HT1080 (cell line): ENCODE data around the gene CA12. TPM values are rescaled to one million over a fixed set of nuclear protein-coding genes. Genes with fewer than 3 reads are reported as not detected.
"Not testable (repeated sequence)": the region's sequence is repeated elsewhere in the genome, so short reads cannot be mapped to it uniquely, and the experiment has no call there.

Experiments used
- DNase-seq: peaks from one replicate; pipeline ENCODE4 v3.0.0-alpha.2; 2015; ENCODE audit warnings: low read depth
- polyA plus RNA-seq, 2 experiments: library from polyadenylated mRNA; depleted of rRNA; stranded (reverse); fragments of >200 nt; gene quantifications; 2 replicates each; pipeline ENCODE4 v1.2.3, GENCODE V29; 2015
- total RNA-seq: library from RNA; depleted of rRNA; stranded (reverse); fragments of >200 nt; shearing (Covaris generic); gene quantifications from 2 replicates; pipeline ENCODE4 v1.2.3, GENCODE V29; 2014; rRNA removed

Gene CA12
- total RNA-seq, result 13.9 and 15.0 TPM in 2 replicates
- polyA plus RNA-seq (2015; cell fraction: cytosol; rRNA removed), result 12.3 and 13.9 TPM in 2 replicates
- polyA plus RNA-seq (2015; cell fraction: nucleus; rRNA removed), result 16.2 and 16.8 TPM in 2 replicates

DNA sequence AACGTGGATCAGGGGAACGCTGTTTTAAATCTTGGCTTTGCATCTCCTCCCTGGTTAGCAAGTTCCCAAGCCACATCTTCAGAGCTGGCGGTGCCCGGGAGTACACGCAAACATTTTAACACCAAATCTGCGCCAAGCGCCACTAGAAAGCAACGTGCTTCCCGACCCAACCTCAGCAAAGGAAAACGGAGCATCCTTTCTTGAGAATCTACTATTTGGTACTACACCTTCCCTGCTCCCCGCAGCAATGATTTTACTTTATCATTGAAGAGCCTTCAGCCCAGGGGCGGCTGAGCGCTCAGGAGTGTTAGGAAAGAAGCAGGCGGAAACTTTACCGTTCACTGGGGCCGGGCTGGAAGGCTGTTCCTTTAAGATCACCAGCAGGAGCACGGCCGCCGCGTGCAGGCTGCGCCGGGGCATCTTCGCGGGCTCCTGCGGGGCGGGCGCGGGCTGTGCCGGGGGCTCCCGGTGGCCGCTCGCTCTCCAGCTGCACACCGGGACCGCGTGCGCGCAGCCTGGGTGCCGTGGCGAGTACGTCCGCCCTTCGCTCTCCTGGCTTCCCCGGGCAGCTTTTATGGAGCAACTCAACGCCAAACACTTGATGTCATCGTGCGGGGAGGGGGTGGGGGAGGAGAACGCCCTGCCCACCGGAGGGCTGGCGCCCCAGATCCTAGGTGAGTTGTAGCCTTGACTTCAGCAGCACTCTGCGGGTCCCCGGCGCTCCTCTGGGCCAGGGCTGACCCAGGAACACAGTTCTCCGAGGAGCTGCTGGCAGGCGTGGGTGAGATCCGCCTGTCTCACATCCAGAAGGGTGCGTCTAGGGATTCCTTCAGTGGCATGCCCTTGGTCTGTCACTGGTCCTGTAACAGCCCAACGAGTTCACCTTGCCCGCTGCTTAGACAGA is at the start of gene CA12:
TSS of gene CA12 (minus strand) at position 546 of the 904 bp plus-strand sequence. CDS start at position 420, 126 bp downstream.
- DNase-seq, result peak; percentile 42

DNA sequence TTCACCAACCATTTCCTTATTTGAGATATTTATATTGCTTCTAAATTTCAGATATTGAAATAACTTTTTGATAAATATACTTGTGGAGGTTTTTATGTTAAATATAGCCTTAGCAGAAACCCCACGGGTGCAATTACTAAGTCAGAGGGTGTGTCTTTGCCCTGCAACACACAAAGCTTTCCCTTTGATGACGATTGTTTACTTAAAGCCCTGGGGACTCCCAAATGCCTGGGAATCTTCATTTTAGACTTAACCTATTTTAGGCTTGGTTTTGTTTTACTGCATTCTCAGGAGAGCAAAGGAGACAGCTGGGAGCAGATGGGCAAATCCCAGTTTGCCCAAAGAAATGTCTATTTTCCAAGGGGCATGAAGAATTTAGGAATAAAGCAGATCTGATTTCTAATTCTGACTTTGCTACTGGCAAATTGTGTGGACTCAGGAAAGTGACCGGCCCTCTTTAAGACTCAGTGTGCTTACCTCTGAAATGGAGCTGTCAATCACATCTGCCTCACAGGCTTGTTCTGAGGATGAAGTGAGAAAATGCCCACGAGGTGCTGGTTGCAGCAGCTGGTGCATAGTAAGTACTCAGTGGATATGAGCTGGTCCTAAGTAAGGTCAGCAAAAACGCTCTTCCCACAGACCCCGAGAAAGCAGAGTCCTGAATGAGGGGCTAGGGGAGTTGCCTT is 49.3 kb upstream of the CA12 start:
- no peak for DNase-seq

DNA sequence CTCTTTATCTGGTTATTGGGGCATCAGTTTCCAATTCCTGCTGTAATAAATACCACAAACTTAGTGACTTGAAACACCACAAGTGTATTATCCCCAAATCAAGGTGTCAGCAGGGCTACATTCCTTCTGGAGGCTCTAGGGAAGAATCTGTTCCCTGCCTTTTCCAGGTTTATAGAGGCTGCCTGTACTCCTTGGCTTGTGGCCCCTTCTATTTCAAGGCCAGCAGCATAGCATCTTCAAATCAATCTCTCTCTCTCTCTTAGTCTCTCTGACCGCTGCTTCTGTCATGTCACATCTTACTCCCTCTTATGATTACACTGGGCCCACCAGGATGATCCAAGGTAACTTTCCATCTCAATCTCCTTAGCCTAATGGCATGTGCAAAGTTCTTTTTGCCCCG is 44.9 kb upstream of the CA12 start:
- no peak for DNase-seq

DNA sequence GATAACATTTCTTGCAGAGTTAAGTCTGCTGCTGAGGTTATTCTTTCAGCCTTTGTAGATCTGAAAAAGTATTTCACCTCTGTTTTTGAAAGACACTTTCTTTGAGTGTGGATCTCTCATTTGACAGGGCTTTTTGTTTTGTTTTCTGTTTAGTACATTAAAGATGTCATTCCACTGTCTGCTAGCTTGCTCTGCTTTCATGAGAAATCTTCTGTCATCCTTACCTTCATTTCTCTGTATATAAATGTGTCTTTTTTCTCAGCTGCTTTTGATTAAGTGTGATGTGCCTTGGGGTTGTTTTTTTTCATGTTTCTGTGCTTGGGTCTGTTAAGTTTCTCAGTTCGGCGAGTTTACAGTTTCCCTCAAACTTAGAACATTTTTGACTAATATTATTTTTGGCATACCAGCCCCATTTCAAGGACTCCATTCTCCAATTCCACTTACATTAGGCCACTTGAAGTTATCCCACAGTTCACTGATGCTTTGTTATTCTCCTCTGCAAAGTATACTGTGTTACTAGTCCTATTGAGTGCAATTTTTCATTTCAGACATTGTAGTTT is 43.9 kb upstream of the CA12 start:
- DNase-seq, result no peak

DNA sequence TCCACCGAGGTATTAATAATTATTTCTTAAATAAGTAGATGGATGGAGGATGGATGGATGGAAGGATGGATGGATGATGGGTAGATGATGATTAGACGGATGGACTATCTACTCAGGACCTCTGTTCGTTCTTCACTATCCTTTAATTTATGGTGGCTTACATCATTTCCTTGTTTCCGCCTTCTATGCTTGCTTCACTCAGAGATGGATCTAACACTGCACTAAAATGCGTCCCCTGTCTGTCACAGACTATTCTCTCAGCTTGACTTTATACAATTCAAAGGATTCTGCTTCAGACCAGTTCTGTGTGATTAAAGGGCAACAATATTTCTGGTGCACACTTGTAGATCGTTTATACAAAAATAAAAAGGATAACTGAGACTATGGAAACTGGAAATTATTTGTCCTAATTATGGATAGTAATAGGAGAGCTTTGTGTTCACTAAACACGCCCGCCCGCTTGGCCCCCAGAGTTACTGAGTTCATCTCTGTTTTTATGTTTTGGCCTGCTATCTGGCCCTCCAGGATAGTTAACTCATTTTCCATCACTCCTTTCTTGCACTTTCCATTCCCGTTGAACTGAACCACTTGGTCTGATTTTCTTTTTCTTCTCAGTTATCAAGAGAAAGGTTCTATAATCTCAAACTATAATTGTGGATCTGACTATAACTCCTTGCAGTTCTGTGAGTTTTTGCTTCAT is 41.4 kb upstream of the CA12 start:
- DNase-seq, result no peak

DNA sequence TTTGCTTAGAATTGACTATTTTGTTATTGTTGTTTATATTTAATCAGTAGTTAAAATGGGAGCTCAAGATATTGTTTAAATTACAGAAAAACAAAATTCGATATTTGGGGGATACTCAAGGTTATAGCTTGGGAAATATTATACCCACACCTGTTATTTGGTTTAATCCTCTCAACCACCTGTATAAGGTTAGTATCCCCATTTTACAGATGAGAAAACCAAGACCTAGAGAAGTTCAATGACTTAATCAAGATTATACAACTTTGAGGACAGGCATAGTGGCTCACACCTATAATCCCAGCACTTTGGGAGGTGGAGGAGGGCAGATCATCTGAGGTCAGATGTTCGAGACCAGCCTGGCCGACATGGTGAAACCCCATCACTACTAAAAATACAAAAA is 39.8 kb upstream of the CA12 start:
- DNase-seq, result no peak

DNA sequence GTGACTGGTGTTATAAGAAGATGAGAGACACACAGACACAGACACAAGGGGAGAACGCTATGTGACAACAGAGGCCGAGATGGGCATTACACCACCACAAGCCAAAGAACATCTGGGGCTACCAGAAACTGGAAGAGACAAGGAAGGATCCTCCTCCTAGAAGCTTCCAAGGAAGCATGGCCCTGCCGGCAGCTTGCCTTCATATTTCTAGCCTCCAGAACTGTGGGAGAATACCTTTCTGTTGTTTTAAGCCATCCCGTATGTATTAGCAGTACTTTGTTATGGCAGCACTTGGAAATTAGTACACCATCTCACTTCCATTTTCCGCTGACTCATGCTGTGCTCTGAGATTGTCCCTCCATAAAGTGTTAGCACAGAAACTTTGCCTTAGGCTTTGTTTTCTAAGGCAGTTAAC is 38.7 kb upstream of the CA12 start:
- no peak for DNase-seq

DNA sequence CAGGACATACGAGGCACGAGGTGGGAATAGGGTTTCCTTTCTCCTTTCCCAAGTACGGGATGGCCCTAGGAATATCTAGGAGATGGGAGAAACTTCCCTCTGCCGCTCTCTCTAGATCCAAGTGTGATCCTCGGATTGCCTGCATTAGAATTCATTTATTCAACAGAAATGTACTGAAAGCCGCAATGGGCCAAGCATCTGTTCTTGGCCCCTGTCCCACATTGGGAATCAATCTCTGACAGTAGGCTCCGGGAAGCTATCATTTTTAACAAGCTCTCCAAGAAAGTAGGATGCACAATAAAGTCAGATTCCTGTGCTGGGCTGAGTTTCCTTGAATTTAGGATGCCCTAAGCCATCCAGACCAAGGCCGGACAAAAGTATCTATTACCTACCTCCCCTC is 37.2 kb upstream of the CA12 start:
- DNase-seq, result no peak

DNA sequence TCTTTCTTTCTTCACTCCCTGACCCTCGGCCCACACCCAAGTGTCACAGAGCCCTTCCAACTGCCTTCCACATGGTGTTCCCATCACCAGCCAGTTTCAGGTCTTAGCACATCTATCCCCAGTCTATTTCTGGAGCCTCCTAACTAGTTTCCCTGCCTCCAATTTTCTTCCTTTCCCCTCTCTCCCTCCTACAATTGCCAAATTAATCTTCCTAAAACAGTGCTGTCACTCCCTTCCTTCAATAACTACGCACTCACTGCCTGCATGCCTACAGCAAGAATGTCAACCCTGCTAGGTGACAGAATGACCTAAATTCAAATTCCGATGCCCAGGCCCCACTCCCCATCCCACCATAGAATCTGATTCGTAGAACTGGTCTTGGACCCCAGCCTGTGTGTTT is 36.1 kb upstream of the CA12 start:
- no peak for DNase-seq

DNA sequence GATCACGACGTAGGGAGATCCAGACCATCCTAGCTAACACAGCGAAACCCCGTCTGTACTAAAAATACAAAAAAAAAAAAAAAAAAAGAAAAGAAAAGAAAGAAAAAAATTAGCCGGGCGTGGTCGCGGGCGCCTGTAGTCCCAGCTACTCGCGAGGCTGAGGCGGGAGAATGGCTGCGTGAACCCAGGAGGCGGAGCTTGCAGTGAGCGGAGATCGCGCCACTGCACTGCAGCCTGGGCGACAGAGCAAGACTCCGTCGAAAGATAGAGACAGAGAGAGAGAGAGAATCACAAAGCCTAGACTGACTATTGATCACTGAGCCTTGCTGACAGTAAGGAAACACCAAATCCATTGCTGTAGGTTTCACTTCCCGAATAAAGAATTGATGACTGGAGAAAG is 35.6 kb upstream of the CA12 start:
- not testable (repeated sequence) for DNase-seq

DNA sequence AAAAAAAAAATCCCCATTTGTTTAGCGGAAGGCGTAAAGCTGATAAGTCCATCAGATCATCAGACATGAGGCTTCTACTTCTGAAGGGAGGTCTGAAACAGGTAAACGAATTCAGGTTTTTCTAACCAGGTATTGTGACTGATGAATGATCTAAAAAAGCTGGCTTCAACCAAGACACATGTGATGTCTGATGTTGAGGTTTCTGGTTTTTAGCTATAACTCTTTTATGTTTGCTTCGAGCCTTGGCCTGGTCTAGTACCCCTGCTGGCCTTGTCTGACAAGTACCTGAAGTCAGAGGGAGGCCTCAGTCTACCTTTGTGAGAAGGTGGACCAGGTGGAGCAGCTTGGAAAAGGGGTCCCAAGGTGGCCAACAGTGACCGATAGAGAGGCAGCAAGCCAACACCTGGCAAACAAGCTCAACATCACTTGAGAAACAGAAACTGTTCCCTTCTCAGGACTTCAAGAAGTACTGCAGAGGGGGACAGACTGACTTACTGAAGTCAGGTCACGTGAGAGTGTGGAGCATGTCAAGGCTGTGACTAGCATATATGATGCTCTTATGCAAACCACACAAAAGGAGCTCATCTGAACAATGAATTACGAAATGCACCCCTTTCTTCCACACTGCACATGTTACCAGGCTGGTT is 33.0 kb upstream of the CA12 start:
- DNase-seq, result no peak

DNA sequence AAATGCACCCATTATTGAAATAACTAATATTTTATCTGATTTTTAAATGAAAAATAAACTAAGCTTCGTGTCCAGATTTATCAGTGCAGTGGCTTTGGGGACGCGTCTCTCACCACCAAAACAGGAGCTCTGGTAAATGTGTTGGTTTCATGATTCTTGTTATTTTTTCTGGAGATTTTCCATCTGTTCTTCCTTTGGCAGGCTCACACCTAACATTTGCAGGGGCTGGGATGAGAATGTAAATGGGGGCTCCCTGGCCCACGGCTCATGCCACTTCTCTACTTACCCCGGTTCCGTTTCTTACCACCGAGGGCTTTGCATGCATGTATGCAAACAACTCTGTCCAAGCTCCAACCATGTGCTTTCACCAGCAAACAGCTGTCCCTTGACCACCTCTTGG is 30.9 kb upstream of the CA12 start:
- DNase-seq, result no peak

DNA sequence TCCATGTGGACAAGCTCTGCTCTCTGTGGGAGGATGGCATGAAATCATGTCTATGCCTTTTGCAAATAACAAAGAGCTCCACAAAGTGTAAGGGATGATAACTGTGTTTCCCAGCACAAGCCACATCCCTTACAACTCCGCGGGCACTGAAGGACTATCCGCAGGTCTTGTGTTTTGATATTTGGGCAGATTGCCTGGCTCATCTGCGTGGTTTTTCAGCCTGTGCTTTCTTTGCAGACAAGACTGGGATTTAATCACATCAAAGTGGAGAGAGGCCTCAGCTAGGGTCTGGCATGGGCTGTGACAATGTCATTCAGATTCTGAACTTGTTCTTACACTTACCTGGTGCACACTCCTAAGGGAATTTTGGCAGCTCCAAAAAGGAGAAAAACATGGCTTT is 30.2 kb upstream of the CA12 start:
- no peak for DNase-seq

DNA sequence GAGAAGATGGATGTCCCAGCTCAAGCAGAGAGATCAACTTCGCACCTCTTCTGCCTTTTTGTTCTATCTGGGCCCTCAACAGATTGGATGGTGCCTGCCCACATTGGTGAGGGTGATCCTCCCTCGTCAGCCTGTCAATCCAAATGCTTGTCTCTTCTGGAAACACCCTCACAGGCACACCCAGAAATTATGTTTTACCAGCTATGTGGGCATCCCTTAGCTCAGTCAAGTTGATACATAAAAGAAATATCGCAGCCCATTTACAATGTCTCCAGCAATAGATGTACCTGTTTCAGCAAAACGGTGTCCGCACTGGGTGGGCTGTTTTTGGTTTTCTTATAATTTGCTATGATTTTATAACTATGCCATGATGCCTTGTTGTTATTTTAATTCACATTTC is 27.5 kb upstream of the CA12 start:
- no peak for DNase-seq

DNA sequence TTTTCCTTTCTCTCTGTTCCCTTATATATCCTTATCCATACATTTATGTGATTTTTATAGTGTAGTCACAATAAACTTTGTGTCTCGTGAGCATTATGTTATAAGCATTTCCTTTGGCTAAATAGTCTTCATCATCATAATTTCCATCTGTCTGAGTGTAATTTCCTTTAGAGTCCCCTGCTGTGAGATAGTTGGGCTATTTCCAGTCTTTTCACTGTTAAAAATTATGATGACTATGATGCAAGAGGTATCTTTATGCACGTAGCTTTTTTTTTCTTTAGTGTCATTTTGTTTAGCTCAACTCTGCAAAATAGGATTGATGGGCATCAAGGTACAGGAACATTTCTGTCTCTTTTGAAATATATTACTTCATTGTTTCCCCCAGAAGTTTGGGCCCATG is 26.9 kb upstream of the CA12 start:
- DNase-seq, result no peak

DNA sequence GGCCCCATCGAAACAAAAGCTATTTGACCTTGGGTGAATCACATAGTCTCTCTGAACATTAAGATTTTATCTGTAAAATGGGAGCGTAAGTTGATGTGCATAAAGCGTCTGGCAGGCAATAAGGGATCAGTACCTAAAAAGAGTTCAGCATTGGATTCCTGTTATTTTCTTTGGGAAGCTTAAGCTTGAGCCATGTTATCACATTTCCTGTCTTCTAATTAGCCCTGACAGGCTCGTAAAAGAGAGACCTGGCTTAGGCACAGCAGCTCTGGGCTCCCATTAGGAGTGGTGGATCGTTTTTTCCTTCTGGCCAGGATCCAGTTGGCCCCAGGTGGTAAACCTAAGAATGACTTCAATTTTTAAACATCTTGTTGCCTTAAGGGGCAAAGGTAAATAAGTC is 26.0 kb upstream of the CA12 start:
- DNase-seq, result no peak

DNA sequence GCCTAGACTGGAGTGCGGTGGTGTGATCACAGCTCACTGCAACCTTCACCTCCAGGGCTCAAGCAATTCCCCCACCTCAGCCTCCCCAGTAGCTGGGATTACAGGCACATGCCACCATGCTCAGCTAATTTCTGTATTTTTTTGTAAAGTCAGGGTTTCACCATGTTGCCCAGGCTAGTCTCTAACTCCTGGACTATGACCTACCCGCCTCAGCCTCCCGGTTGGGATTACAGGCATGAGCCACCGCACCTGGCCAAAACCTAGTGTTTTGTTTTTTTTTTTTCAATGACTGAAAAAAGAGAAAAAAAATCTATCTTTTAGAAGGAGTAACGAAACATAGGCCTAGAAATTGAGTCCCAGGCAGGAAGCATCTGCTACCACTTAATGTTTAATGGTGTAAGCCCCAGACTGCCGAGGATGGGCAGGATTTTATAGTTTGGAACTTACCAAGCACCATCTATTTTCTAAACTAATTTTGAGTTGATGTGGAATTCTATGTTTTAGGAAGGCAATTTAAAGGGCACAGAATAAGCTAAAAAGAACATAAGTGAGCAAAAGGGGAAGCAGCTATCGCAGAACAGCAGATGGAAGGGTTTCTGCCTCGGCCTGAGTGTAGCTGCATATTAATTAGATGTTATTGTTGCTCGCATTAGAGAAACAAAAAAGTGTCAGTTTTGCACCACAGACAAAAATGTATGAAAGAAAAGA is 24.2 kb upstream of the CA12 start:
- DNase-seq, result no peak

DNA sequence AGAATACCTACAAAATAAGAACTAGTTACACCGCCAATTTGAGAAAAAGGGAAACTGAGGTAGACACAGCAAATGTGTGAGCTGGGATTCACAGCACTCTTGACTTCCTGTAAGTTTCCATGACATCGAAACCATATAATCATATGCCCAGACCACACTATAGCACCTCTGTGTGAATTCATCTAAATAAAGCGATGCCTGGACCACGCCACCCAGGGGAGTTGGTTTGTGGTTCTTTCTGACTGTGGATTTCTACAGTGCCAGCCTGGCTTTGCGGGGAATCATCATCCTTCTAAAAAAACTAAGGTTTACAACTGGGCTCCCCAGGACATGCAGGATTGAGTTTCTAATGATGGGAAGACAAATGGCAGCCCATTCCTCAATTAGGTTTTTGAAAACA is 23.5 kb upstream of the CA12 start:
- DNase-seq, result no peak

DNA sequence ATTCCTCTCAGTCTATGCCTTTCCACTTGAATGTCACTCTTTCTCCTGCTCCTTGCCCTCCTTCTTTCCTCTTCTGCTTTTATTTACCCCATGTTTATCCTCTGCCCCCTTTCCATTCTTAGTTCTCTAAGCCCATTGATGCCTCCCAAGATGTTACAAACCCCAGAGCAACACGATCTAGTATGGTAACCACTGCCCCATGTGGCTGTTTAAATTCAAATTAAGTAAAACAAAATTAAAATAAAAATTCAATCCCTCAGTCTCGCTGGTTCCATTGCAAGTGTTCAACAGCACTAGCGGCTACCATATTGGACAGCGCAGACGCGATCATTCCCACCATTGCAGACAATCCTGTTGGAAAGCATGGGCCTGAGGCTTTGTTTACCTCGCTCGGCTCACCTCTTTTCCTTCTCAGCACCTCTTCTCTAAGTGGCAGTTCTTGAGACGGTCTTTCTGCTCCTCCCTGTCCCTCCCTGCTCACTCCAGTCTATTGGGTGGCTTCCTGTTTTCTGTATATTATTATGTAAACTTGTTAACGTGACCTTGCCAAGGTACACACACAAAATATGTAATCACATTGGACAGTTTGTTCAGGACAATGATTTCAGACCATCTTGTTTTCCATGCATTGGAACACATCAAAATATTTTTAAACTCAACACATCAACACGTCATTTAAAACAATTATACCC is 21.8 kb upstream of the CA12 start:
- DNase-seq, result no peak
